SK-N-MC (cell line): Measurements from ENCODE around the gene ERFE.

Experiments used
- EZH2 ChIP-seq: fragments of 200-600 bp; sonication (generic); IDR thresholded peaks from one replicate; pipeline ENCODE4 v1.6.1; 2017; ENCODE audit warnings: antibody characterized with exemption
- FOXP2 ChIP-seq: optimal IDR thresholded peaks from 2 replicates; pipeline ENCODE3; 2011; ENCODE audit warnings: mild to moderate bottlenecking, moderate library complexity; ENCODE audit not compliant: insufficient read depth; ENCODE audit errors: extremely low read length, control extremely low read depth
- POLR2AphosphoS5 ChIP-seq: IDR thresholded peaks from 2 replicates; pipeline ENCODE4 v1.6.1; 2012; ENCODE audit warnings: mild to moderate bottlenecking, low read depth, low read length, borderline replicate concordance

GRCh38 chr2:238174291-238174690 lies 15.5 kb downstream of the ERFE start:
- TF ChIP-seq POLR2AphosphoS5 (no peak), EZH2 (no peak), FOXP2 (no peak)
